T-helper 17 cell (primary cell): Measurements from ENCODE around the gene CYP1A1. TPM values are rescaled to one million over a fixed set of nuclear protein-coding genes. Genes with fewer than 3 reads are reported as not detected.

Experiments used
- total RNA-seq, 4 donors: library from RNA in 2 of 4; stranded (reverse) in 2 of 4; gene quantifications; one replicate each; pipeline ENCODE4 v1.2.3 and lab custom pipeline; 2022 to 2026

The CYP1A1 gene
- total RNA-seq, 2 donors from 2014 or later: 0.13 TPM; not detected in 1

Other genes starting within 250 kb of the CYP1A1 start
- 10 to 100 TPM; 37.4 to 42.6 TPM for gene ARID3B, start 184.3 kb downstream of the CYP1A1 start, total RNA-seq
- 100 to 1,000 TPM; 216 to 243 TPM for gene CLK3, start 109.7 kb downstream of the CYP1A1 start, total RNA-seq
- gene EDC3, start 29.5 kb downstream of the CYP1A1 start, total RNA-seq: 10 to 100 TPM; 18.1 to 24.0 TPM
- gene CYP1A2, start 23.3 kb upstream of the CYP1A1 start, total RNA-seq: not detected
- gene CSK, start 56.6 kb upstream of the CYP1A1 start, total RNA-seq: 100 to 1,000 TPM; 188 to 208 TPM
- gene LMAN1L, start 87.3 kb upstream of the CYP1A1 start, total RNA-seq: under 1 TPM; 0.82 to 0.91 TPM
- gene CPLX3, start 101.1 kb upstream of the CYP1A1 start, total RNA-seq: under 1 TPM in 1 of 2 donors, not detected in 1; 0.20 TPM
- gene ULK3, start 117.6 kb upstream of the CYP1A1 start, total RNA-seq: 10 to 100 TPM; 44.6 to 49.0 TPM
- gene SCAMP2, start 147.8 kb upstream of the CYP1A1 start, total RNA-seq: 10 to 100 TPM; 84.1 to 86.8 TPM
- gene MPI, start 164.5 kb upstream of the CYP1A1 start, total RNA-seq: 10 to 100 TPM; 25.4 to 38.2 TPM
- gene FAM219B, start 181.3 kb upstream of the CYP1A1 start, total RNA-seq: 10 to 100 TPM; 47.8 to 65.7 TPM
- 10 to 100 TPM; 56.1 to 72.9 TPM for gene COX5A, start 212.5 kb upstream of the CYP1A1 start, total RNA-seq
- 1 to 10 TPM in 1 of 2 donors, under 1 TPM in 1; 0.99 to 1.3 TPM for gene RPP25, start 231.2 kb upstream of the CYP1A1 start, total RNA-seq